Esophagus squamous epithelium (tissue), 5 donors: ENCODE data around the gene WDR82. TPM values are rescaled to one million over a fixed set of nuclear protein-coding genes. Genes with fewer than 3 reads are reported as not detected.
A peak's percentile ranks its signal among the peaks of the same experiment; 100 is the strongest.

Experiments used
- DNase-seq: peaks from one replicate; lab custom pipeline; 2025; lab: John Stamatoyannopoulos, UW
- H3K27ac ChIP-seq, 4 donors: fragments of 200-600 bp; sonication (generic); one replicate each; pipeline ENCODE4 v1.5.1; 2016 to 2019; ENCODE audit warnings: mild to moderate bottlenecking in 1 of 4
- H3K27me3 ChIP-seq, 4 donors: fragments of 200-600 bp; sonication (generic); 1 replicate in 3 of 4; 2 replicates in 1 of 4; pipeline versions ENCODE4 v1.5.1 to v1.6.0; 2017 to 2021; ENCODE audit warnings: antibody characterized with exemption in 1 of 4
- H3K36me3 ChIP-seq, 3 donors: fragments of 200-600 bp; sonication (generic); one replicate each; pipeline ENCODE4 v1.5.1; 2016 to 2019
- H3K4me1 ChIP-seq, 3 donors: fragments of 200-600 bp; sonication (generic); one replicate each; pipeline ENCODE4 v1.5.1; 2017 to 2019
- H3K4me3 ChIP-seq, 4 donors: fragments of 200-600 bp; sonication (generic); 1 replicate in 3 of 4; 2 replicates in 1 of 4; pipeline ENCODE4 v1.5.1; 2016 to 2019; ENCODE audit warnings: mild to moderate bottlenecking in 2 of 4, moderate library complexity in 1 of 4
- H3K9me3 ChIP-seq, 3 donors: fragments of 200-600 bp; sonication (generic); one replicate each; pipeline ENCODE4 v1.5.1; 2016 to 2019
- POLR2A ChIP-seq, 4 donors: fragments of 450-650 bp; IDR thresholded peaks; one replicate each; pipeline ENCODE4 v1.6.1; 2017; ENCODE audit warnings: antibody characterized with exemption in 4 of 4, mild to moderate bottlenecking in 4 of 4, moderate library complexity in 3 of 4
- WGBS, 2 donors: methylation state at CpG; one replicate each; pipeline ENCODE4 v1.1.5; 2018; 5-methylcytosine and 5-hydroxymethylcytosine counted together
- intact Hi-C: fragments of 100-400 bp; cut with DNase I; formaldehyde crosslinking; loops from one replicate; pipeline ENCODE4 v1.15.0; 2022
- total RNA-seq, 4 donors: library from RNA; depleted of rRNA; stranded (reverse); fragments of >200 nt; gene quantifications; one replicate each; pipeline ENCODE4 v1.1.0, GENCODE V29; 2016
- TF ChIP-seq, protein P1 (sequence below), 6 experiments: fragments of 450-650 bp in 4 of 6; fragments of 200-600 bp in 2 of 6; sonication (generic) in 2 of 6; IDR thresholded peaks; one replicate each; pipeline ENCODE4 v1.5.1; 2016 to 2019; ENCODE audit warnings: antibody characterized with exemption in 6 of 6, mild to moderate bottlenecking in 4 of 6, moderate library complexity in 4 of 6
- donor health status: DM: yes; HTN: yes; CAD: no.

Gene WDR82
- total RNA-seq, 4 donors from 2014 or later: 42.7 to 58.7 (median 52.9) TPM

DNA sequence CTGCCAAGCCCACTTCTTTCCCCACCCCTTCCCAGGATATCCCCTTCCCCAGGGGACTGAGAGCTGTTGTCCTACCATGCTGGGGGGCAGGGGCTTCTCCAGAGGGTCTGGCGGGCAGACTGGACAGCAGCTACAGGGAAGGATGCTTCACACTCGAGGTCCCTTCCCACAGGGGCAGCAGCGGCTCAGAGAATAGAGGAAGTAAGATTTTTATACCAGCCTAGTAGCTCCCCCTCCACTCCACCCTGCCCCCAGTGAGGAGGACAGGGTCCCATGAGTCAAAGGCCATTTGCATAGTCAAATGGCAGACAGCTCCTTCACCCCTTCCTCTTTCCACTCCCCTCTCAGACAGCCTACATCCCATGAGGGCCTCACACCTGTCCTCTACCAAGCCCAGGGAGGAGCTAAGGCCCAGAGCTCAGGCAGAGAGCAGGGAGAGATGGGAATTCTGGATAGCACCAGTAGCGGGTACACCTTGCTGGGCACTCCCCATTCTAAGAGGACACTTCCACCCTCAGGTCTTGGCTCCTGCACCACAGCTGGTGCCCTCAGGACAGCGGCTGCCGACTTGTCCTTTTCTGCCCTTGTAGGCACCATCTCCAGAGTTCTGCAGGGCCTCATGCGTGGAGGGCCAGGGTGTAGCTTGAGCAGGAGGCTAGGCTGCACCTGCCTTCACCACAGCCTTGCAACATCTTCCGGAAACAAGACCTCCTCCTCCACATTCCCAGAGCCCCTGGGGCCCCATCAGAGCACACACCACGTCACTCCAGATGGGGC lies 52.8 kb downstream of the WDR82 start, which contains the start of gene TLR9:
TSS of gene TLR9 (minus strand) at position 194 of the 777 bp plus-strand sequence. CDS start at position 78, 116 bp downstream.
- TF ChIP-seq, protein P1, sequence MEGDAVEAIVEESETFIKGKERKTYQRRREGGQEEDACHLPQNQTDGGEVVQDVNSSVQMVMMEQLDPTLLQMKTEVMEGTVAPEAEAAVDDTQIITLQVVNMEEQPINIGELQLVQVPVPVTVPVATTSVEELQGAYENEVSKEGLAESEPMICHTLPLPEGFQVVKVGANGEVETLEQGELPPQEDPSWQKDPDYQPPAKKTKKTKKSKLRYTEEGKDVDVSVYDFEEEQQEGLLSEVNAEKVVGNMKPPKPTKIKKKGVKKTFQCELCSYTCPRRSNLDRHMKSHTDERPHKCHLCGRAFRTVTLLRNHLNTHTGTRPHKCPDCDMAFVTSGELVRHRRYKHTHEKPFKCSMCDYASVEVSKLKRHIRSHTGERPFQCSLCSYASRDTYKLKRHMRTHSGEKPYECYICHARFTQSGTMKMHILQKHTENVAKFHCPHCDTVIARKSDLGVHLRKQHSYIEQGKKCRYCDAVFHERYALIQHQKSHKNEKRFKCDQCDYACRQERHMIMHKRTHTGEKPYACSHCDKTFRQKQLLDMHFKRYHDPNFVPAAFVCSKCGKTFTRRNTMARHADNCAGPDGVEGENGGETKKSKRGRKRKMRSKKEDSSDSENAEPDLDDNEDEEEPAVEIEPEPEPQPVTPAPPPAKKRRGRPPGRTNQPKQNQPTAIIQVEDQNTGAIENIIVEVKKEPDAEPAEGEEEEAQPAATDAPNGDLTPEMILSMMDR (IDR thresholded peaks at IDR 0.05): no peak
- peak in 1 of 4 donors; percentile 51 for TF ChIP-seq POLR2A (IDR thresholded peaks at IDR 0.05)
- intact Hi-C loops: no loop called here
- Histone ChIP-seq H3K36me3 (peaks cover 21 to 35% (median 26%) of the 10 kb centered on the region in 3 donors), H3K27ac (peak within 1 kb of the TSS in 1 of 4 donors; percentile 34), H3K4me1 (peaks cover 5 to 15% (median 7%) of the 10 kb centered on the region in 3 donors), H3K27me3 (no peaks in the 10 kb centered on the region), H3K4me3 (no peak within 1 kb of the TSS), H3K9me3 (no peaks in the 10 kb centered on the region)
- no peak for DNase-seq
- 75 to 80% methylated on average over 1 to 6 of the region's 9 CpGs for WGBS, 2 donors

DNA sequence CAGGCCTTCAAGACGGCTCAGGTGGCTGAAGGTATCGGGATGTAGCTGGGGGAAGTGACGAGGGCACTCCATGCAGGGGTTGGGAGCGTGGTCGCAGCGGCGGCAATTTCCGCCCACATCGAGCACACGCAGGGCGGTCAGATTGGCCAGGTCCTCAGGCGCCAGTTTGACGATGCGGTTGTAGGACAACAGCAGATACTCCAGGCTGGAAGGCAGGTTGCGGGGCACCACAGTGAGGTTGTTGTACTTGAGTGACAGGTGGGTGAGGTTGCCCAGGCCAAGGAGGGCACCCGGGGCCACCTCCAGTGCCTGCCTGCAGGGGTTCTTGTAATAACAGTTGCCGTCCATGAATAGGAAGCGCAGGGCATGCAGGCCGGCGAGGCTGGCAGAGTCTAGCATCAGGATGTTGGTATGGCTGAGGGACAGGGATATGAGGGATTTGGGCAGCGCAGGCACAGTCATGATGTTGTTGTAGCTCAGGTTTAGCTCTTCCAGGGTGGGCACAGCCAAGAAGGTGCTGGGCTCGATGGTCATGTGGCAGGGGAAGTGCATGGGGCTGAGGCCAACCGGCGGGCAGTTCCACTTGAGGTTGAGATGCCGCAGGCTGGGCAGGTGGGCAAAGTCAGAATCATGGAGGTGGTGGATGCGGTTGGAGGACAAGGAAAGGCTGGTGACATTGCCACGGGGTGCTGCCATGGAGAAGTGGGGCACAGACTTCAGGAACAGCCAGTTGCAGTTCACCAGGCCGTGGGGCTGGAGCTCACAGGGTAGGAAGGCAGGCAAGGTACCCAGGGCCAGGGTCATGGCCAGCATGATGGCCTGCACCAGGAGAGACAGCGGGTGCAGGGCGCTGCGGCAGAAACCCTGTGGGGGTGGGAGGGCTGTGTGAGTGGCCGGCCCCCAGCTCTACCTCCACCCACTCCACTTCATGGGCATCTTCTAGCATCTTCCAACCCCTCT lies 54.7 kb downstream of the WDR82 start:
- Histone ChIP-seq H3K4me3 (no peak overlapping the region), H3K27ac (no peak overlapping the region), H3K36me3 (peaks cover 2 to 16% (median 6%) of the 10 kb centered on the region in 3 donors), H3K4me1 (peaks cover 13 to 34% (median 15%) of the 10 kb centered on the region in 3 donors), H3K27me3 (no peaks in the 10 kb centered on the region), H3K9me3 (no peaks in the 10 kb centered on the region)
- WGBS, 2 donors: 90 to 91% methylated on average over 13 to 28 of the region's 32 CpGs
- TF ChIP-seq, protein P1 (IDR thresholded peaks at IDR 0.05): no peak
- no peak for TF ChIP-seq POLR2A (IDR thresholded peaks at IDR 0.05)
- no peak for DNase-seq
- intact Hi-C loops: loop anchor here (5.0 kb wide), 1 partner anchor 119 kb away; no protein-coding TSS in a partner anchor

DNA sequence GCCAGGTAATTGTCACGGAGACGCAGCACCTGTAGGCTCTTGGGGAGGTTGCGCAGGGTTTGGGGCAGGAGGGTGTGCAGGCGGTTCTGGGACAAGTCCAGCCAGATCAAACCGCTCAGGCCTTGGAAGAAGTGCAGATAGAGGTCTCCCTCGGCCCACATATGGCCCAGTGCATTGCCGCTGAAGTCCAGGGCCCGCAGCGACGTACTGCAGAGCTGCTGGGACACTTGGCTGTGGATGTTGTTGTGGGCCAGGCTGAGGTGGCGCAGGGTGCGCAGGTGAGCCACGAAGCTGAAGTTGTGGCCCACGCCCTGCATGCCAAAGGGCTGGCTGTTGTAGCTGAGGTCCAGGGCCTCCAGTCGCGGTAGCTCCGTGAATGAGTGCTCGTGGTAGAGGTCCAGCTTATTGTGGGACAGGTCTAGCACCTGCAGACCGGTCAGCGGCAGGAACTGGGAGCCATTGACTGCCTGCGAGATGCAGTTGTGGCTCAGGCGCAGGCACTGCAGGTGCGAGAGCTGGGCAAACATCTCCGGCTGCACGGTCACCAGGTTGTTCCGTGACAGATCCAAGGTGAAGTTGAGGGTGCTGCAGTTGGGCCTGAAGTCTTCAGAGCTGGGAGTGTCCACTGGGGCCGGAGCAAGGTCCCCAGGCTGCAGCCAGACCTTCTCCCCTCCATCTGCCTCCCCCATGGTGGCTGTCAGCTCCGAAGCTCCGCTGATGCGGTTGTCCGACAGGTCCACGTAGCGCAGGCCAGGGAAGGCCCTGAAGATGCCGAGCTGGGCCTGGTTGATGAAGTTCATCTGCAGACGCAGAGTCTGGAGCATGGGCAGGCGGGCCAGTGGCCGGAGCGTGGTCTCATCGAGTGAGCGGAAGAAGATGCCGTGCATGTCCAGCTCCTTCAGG lies 55.9 kb downstream of the WDR82 start:
- 84 to 98% methylated on average over 8 to 26 of the region's 41 CpGs for WGBS, 2 donors
- TF ChIP-seq, protein P1 (IDR thresholded peaks at IDR 0.05): no peak
- TF ChIP-seq POLR2A (IDR thresholded peaks at IDR 0.05): no peak
- H3K27ac ChIP-seq: no peak overlapping the region
- peaks cover 0 to 5% (median 0%) of the 10 kb centered on the region in 3 donors for H3K36me3 ChIP-seq
- H3K9me3 ChIP-seq: no peaks in the 10 kb centered on the region
- no peak overlapping the region for H3K4me3 ChIP-seq
- intact Hi-C loops: loop anchor here (5.0 kb wide), 1 partner anchor 120 kb away; no protein-coding TSS in a partner anchor
- peaks cover 16 to 46% (median 26%) of the 10 kb centered on the region in 3 donors for H3K4me1 ChIP-seq
- DNase-seq: no peak
- no peaks in the 10 kb centered on the region for H3K27me3 ChIP-seq

DNA sequence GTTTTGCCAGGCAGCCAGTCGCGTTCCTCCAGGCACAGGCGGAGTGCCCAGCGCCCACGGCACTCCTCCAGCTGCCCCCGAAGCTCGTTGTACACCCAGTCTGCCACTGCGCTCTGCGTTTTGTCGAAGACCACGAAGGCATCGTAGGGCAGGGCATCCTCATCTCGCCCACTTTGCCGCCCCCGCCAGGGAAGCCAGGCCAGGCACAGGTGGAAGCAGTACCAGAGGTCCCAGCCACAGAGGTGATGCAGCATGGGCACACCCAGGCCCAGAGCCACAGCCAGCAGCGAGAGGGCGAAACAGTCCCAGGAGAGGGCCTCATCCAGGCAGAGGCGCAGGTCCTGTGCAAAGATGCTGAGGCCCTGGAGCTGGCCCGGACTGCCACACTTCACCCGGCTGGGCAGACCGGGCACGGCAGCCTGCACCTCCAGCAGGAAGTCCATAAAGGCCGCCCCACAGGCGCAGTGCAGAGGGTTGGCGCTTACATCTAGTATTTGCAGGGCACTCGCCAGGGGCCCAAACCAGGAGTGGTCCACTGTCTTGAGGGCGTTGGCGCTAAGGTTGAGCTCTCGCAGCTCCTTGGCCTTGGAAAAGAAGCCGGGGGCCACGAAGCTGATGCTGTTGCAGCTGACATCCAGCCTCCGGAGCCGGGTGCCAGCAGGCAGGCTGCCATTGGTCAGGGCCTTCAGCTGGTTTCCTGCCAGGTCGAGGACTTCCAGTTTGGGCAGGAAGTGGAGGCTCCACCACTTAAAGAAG lies 56.7 kb downstream of the WDR82 start:
- Histone ChIP-seq H3K4me3 (no peak overlapping the region), H3K9me3 (no peaks in the 10 kb centered on the region), H3K4me1 (peaks cover 24 to 54% (median 35%) of the 10 kb centered on the region in 3 donors), H3K27me3 (no peaks in the 10 kb centered on the region), H3K27ac (no peak overlapping the region), H3K36me3 (no peaks in the 10 kb centered on the region)
- intact Hi-C loops: loop anchor here (5.0 kb wide), 1 partner anchor 121 kb away; no protein-coding TSS in a partner anchor
- TF ChIP-seq, protein P1 (IDR thresholded peaks at IDR 0.05): no peak
- TF ChIP-seq POLR2A (IDR thresholded peaks at IDR 0.05): no peak
- 95 to 100% methylated on average over 3 of the region's 34 CpGs for WGBS, 2 donors
- no peak for DNase-seq
